Suprapubic skin (tissue), 3 donors: ENCODE data around the gene UBE2A.

ENCODE experiments used
- CTCF ChIP-seq, 2 donors: fragments of 200-600 bp in 1 of 2; fragments of 450-650 bp in 1 of 2; sonication (generic) in 1 of 2; IDR thresholded peaks; one replicate each; pipeline ENCODE4 v1.5.1; 2016 to 2019; ENCODE audit warnings: antibody characterized with exemption in 2 of 2, mild to moderate bottlenecking in 1 of 2, moderate library complexity in 1 of 2
- POLR2AphosphoS5 ChIP-seq, 3 donors: sonication (generic); formaldehyde crosslinking; IDR thresholded peaks; one replicate each; pipeline ENCODE4 v1.6.1; 2017; ENCODE audit warnings: antibody characterized with exemption in 3 of 3

GRCh38 chrX:119549327-119550016 is 24.9 kb upstream of the UBE2A start:
- TF ChIP-seq CTCF (IDR thresholded peaks at IDR 0.05), result no peak
- no peak for TF ChIP-seq POLR2AphosphoS5 (IDR thresholded peaks at IDR 0.05)
